Sigmoid colon (tissue), 4 donors: Measurements from ENCODE around the gene NOTCH1.

ENCODE experiments used
- CTCF ChIP-seq, 4 experiments: fragments of 450-650 bp in 3 of 4; fragments of 200-600 bp in 1 of 4; IDR thresholded peaks; one replicate each; pipeline ENCODE4 v1.5.1; 2016 to 2019; ENCODE audit warnings: antibody characterized with exemption in 4 of 4, mild to moderate bottlenecking in 3 of 4, moderate library complexity in 2 of 4
- POLR2AphosphoS5 ChIP-seq, 4 donors: sonication (generic); formaldehyde crosslinking; IDR thresholded peaks; one replicate each; pipeline ENCODE4 v1.6.1; 2017; ENCODE audit warnings: antibody characterized with exemption in 4 of 4

- TF ChIP-seq CTCF (IDR thresholded peaks at IDR 0.05) = no peak
- TF ChIP-seq POLR2AphosphoS5 (IDR thresholded peaks at IDR 0.05) = no peak
Measured at GRCh38 chr9:136470792-136471469, 74.9 kb downstream of the NOTCH1 start.
